H54 (cell line): ENCODE measurements around the gene FTHL17.

Experiments
- DNase-seq: peaks from one replicate; pipeline ENCODE4 v3.0.0; 2011; ENCODE audit warnings: low spot score, mixed read lengths; ENCODE audit not compliant: insufficient read length
- FAIRE-seq: peaks from 3 replicates; lab custom pipeline; 2011; peaks lifted over from hg19 to GRCh38; lab: Jason Lieb, UNC
- POLR2A ChIP-seq: IDR thresholded peaks from 2 replicates; pipeline ENCODE4 v1.6.1; 2011; ENCODE audit warnings: low read depth, mild to moderate bottlenecking, low read length

Gene FTHL17

GRCh38 chrX:31071725-31072124, at the start of gene FTHL17:
Gene FTHL17, minus strand, starts transcription at chrX:31072041. Its CDS starts 88 bp downstream, at chrX:31071953.
- no peak for DNase-seq
- FAIRE-seq: no peak
- TF ChIP-seq POLR2A: no peak

GRCh38 chrX:31117266-31117665, 45.4 kb upstream of the FTHL17 start:
- no peak for FAIRE-seq
- no peak for TF ChIP-seq POLR2A
- DNase-seq: no peak

- TF ChIP-seq POLR2A: no peak
- FAIRE-seq (no peak), DNase-seq (no peak)
These were observed 43.6 kb upstream of the FTHL17 start for GRCh38 chrX:31115398-31115797.

- TF ChIP-seq POLR2A: no peak
- FAIRE-seq: no peak
- no peak for DNase-seq
These were observed 43.0 kb upstream of the FTHL17 start for GRCh38 chrX:31114858-31115257.

GRCh38 chrX:31112226-31112999, 40.6 kb upstream of the FTHL17 start:
- no peak for TF ChIP-seq POLR2A
- FAIRE-seq (no peak), DNase-seq (no peak)

- FAIRE-seq (no peak), DNase-seq (no peak)
- TF ChIP-seq POLR2A: no peak
These were observed 38.8 kb upstream of the FTHL17 start for GRCh38 chrX:31110657-31111056.

- TF ChIP-seq POLR2A: no peak
These were observed 27.8 kb upstream of the FTHL17 start for GRCh38 chrX:31099536-31100090.

DNA sequence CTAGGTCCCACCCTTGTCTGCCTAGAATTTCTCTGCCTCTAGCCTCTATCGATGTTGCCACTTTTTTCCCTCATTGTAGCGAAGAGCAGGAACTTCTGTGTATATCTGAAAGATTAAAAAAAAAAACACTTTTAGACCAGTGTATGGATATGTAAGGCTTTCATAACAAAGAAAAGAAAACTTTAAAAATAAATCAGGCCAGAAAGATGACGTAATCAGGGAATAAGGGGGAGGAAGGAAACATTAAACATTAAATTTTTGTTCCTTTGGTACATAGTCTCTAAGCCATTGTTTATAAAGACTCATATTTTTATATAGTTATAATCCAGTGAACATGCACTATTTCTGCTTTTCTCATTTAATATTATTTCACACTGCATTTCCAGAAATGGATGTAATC, 26.2 kb upstream of the FTHL17 start:
- FAIRE-seq: no peak
- no peak for TF ChIP-seq POLR2A
- no peak for DNase-seq

More at GRCh38 chrX:31099536-31100090, 27.8 kb upstream of the FTHL17 start:
- DNase-seq (no peak), FAIRE-seq (no peak)

GRCh38 chrX:31093639-31093975, 21.8 kb upstream of the FTHL17 start:
- FAIRE-seq (no peak), DNase-seq (no peak)
- no peak for TF ChIP-seq POLR2A

DNA sequence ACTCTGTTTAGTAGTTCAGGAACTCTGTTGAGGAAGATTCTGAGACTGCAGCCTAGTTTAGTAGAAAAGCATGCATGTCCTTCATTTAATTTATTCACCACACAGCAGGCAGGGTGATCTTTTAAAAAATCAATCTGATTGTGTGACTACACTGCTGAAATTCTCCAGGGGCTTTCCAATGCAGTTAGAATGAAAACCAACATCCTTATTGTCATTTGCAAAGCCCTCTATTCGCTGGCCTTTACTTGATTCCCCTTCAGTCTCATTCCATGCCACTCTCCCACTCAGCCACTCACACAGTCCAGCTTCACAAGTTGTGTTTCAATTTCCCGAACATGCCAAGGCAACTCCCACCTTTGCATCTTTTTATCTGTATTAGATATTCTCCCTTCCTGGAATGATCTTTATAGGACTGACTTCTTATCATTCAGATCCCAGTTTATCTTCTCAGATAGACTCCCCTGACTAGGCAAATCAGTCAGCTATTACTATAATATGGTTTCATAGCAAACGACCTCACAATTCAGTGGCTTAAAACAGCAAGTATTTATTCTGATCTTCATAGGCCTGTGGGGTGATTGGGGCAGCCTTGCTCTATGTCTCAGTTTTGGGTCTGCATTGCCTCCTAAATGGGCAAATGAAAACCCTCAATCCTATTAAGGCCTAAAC, 21.3 kb upstream of the FTHL17 start:
- no peak for DNase-seq
- FAIRE-seq: no peak
- no peak for TF ChIP-seq POLR2A

GRCh38 chrX:31092476-31092875, 20.6 kb upstream of the FTHL17 start:
- no peak for TF ChIP-seq POLR2A
- FAIRE-seq: no peak
- no peak for DNase-seq

DNA sequence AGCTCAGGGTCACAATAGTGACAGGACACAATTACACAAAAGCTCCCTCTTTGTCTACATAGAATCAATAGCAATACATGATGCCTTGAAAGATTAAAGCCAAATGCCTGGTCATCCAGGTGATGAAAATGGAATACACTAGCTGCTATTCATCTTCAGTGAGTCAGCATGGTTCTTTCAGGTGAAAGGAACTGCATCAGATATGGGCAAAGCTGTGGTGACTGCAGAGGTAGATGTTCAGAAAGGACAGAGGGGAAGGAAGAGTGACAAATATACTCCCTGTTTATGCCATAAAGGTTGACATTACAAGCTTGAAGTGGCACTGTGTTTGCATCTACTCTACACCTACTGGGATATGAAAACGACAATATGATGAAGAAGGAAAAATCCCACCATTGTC, 20.0 kb upstream of the FTHL17 start:
- no peak for FAIRE-seq
- DNase-seq: no peak
- TF ChIP-seq POLR2A: no peak

DNA sequence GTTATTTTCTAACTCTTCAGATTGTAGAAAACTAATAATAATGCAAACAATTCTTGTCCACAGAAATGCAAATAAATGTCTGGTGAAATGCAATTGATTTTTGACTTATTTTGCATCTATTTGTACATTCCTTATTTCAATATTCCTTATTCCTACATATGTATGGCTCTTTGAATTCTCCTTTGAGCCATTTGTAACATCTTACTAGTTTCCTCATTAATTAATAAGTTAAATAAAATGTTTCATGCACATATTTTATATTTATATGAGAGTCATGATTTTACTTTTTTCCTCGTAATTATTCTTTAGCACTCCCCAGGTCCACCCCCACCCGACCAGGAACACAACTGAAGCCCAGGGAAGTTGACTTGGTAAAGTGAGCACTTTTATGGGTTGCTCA, 2.7 kb upstream of the FTHL17 start:
- FAIRE-seq (no peak), DNase-seq (no peak)
- no peak for TF ChIP-seq POLR2A

DNA sequence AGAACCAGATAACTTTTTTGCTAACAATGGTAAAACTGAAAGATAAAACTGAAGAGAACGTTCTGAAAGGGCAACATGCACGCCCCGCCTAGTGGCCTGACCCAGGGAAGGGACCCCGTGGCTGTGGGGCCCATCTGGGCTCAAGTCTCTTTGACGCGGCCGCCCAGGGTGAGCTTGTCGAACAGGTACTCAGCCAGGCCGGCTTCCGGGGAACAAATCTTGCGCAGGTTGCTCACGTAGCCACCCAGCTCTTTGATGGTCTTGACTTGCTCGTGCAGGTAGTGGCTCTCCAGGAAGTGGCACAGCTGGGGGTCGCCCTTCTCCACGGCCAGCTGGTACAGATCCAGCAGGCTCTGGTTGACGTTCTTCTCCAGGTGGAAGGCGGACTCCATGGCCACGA, 579 bp downstream of the FTHL17 start:
- no peak for FAIRE-seq
- DNase-seq: no peak
- no peak for TF ChIP-seq POLR2A
